Kidney (tissue), 14 donors: ENCODE data around the gene FBXW4. TPM values are rescaled to one million over a fixed set of nuclear protein-coding genes. Genes with fewer than 3 reads are reported as not detected.
A peak's percentile ranks its signal among the peaks of the same experiment; 100 is the strongest.

ENCODE experiments used
- DNase-seq, 5 donors: peaks; one replicate each; pipeline ENCODE4 v3.0.0-alpha.2; 2013 to 2020
- FAIRE-seq: peaks from 2 replicates; lab custom pipeline; 2012; peaks lifted over from hg19 to GRCh38; lab: Jason Lieb, UNC
- H3K27ac ChIP-seq, 2 donors: one replicate each; pipeline ENCODE4 v1.7.0; 2013; ENCODE audit warnings: low read depth in 2 of 2, low read length in 2 of 2, inconsistent platforms in 1 of 2
- H3K27me3 ChIP-seq: one replicate; pipeline ENCODE4 v1.7.1; 2013; ENCODE audit warnings: low read length, inconsistent platforms; ENCODE audit not compliant: control insufficient read depth, insufficient read depth
- H3K36me3 ChIP-seq, 3 donors: one replicate each; pipeline versions ENCODE4 v1.7.0 to v1.7.1; 2013; ENCODE audit warnings: low read length in 3 of 3, control low read depth in 1 of 3, inconsistent platforms in 1 of 3; ENCODE audit not compliant: insufficient read depth in 3 of 3, control insufficient read depth in 2 of 3
- H3K4me1 ChIP-seq, 3 donors: one replicate each; pipeline versions ENCODE4 v1.7.0 to v1.7.1; 2013; ENCODE audit warnings: low read length in 3 of 3, inconsistent platforms in 1 of 3, low read depth in 1 of 3; ENCODE audit not compliant: control insufficient read depth in 2 of 3, insufficient read depth in 2 of 3
- H3K4me3 ChIP-seq, 3 donors: one replicate each; pipeline versions ENCODE4 v1.7.0 to v1.8.1; 2013; ENCODE audit warnings: low read length in 3 of 3, control low read depth in 1 of 3, inconsistent platforms in 1 of 3
- H3K9ac ChIP-seq, 3 donors: one replicate each; pipeline versions ENCODE4 v1.7.0 to v1.7.1; 2013; ENCODE audit warnings: low read length in 3 of 3, control low read depth in 1 of 3, inconsistent platforms in 1 of 3
- H3K9me3 ChIP-seq, 3 donors: one replicate each; pipeline versions ENCODE4 v1.7.0 to v1.7.1; 2013; ENCODE audit warnings: low read length in 3 of 3, control low read depth in 1 of 3, inconsistent platforms in 1 of 3; ENCODE audit not compliant: control insufficient read depth in 2 of 3, insufficient read depth in 1 of 3
- intact Hi-C: fragments of 100-400 bp; cut with DNase I; formaldehyde crosslinking; loops from one replicate; pipeline ENCODE4 v1.11.1; 2022
- polyA plus RNA-seq: library from polyadenylated mRNA; stranded (reverse); fragments of 350-450 nt; fragmentation: Illumina TruSeq; extraction: RNeasy Lipid Tissue Mini Kit (QIAGEN cat#74804); gene quantifications from one replicate; pipeline ENCODE4 v1.2.3, GENCODE V29; 2014; ENCODE audit warnings: low read depth, low replicate concordance; ENCODE audit not compliant: insufficient read depth
- total RNA-seq: library from RNA; stranded (reverse); fragmentation: NEBNext Ultra II Directional; extraction: Animal tissue kit (Norgen Biotek cat#: 25700); gene quantifications from one replicate; pipeline ENCODE4 v1.2.1, GENCODE V29; 2021
- TF ChIP-seq, protein P1 (sequence below): IDR thresholded peaks from 3 replicates; pipeline ENCODE4 v1.5.1; 2012; ENCODE audit warnings: mild to moderate bottlenecking, moderate library complexity, borderline replicate concordance; ENCODE audit not compliant: insufficient read depth; ENCODE audit errors: extremely low read depth
- donor health status: control.
- donor health status: control.
- donor health status: control.
- donor health status: control.
- donor health status: control.
- donor health status: DM: yes; HTN: yes; CAD: no.
- donor health status: Normal renal cell carcinoma (clear cell type).

FBXW4 gene
- total and polyA plus RNA-seq, 2 donors from 2014 or later = 47.6 to 80.1 TPM

DNA sequence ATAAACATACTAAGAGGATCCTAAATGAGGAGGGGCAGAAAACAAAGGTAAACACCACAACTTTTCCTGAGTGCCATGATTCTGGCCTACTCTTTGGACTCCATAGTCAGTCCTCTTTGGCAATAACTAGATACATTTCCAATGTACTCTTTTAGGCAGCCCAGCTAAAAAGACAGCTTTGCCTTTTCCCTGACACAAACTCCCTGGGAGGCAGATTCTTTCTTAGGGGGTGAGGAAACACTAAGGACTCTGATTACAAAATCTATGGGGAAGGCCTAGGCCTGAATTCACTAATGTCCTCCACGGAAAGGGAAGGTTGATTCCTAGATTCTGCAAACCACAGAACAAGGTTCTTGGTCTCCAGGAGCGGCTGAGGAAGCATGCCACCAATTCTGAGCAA is 25.8 kb downstream of the FBXW4 start:
- Histone ChIP-seq H3K27ac (no peak overlapping the region), H3K9me3 (no peaks in the 10 kb centered on the region), H3K36me3 (peaks cover 8 to 48% (median 40%) of the 10 kb centered on the region in 3 donors), H3K27me3 (no peaks in the 10 kb centered on the region), H3K9ac (no peak overlapping the region), H3K4me1 (no peaks in the 10 kb centered on the region), H3K4me3 (no peak overlapping the region)
- intact Hi-C loops = no loop called here
- TF ChIP-seq, protein P1, sequence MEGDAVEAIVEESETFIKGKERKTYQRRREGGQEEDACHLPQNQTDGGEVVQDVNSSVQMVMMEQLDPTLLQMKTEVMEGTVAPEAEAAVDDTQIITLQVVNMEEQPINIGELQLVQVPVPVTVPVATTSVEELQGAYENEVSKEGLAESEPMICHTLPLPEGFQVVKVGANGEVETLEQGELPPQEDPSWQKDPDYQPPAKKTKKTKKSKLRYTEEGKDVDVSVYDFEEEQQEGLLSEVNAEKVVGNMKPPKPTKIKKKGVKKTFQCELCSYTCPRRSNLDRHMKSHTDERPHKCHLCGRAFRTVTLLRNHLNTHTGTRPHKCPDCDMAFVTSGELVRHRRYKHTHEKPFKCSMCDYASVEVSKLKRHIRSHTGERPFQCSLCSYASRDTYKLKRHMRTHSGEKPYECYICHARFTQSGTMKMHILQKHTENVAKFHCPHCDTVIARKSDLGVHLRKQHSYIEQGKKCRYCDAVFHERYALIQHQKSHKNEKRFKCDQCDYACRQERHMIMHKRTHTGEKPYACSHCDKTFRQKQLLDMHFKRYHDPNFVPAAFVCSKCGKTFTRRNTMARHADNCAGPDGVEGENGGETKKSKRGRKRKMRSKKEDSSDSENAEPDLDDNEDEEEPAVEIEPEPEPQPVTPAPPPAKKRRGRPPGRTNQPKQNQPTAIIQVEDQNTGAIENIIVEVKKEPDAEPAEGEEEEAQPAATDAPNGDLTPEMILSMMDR = no peak
- FAIRE-seq (no peak), DNase-seq (no peak)

DNA sequence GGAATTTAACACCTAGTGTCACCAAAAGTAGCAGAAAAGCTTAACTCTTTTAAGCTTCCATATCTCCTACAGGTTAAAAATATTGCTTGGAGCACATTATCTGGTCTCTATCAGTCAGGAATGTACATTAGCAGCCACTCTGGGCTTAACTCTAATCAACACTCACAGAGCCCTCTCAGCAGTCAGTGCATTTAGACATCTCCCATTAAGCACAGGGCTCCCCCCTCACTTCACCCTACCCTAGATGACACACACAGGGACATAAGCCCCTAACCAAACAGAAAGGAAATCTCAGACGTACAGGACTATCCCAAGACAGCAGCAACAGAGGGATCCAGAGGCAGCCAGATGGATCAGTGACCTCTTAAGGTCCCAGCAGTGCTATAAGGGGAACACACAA is 26.4 kb downstream of the FBXW4 start:
- Histone ChIP-seq H3K9me3 (no peaks in the 10 kb centered on the region), H3K4me3 (no peak overlapping the region), H3K36me3 (peaks cover 8 to 53% (median 43%) of the 10 kb centered on the region in 3 donors), H3K9ac (no peak overlapping the region), H3K4me1 (no peaks in the 10 kb centered on the region), H3K27ac (no peak overlapping the region), H3K27me3 (no peaks in the 10 kb centered on the region)
- TF ChIP-seq, protein P1 = no peak
- intact Hi-C loops = no loop called here
- FAIRE-seq (no peak), DNase-seq (no peak)

DNA sequence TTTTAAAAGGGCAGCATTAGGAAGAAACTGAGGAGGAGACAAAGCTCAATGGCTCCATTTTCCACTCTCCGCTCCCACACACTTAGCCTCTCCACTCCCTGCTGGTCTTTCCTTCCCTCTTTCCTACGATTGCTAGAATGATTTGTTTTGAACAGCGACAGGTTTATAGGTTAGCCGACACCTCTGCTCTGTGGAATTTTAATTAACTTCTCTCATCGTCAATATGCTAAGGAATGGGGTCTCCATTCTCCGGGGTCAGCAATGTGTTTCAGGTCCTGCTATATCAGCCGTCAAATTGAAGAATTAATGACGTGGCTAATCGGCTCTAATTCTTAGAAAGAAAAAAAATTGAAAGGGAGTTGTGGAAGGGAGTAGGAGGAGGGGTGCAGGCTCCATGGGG is 28.9 kb downstream of the FBXW4 start:
- H3K27me3 ChIP-seq = no peaks in the 10 kb centered on the region
- intact Hi-C loops = no loop called here
- H3K4me1 ChIP-seq = no peaks in the 10 kb centered on the region
- DNase-seq (peak in 4 of 5 donors; percentile 68 to 95 (median 88)), FAIRE-seq (no peak)
- TF ChIP-seq, protein P1 = no peak
- H3K27ac ChIP-seq = no peak overlapping the region
- H3K9ac ChIP-seq = no peak overlapping the region
- H3K9me3 ChIP-seq = no peaks in the 10 kb centered on the region
- no peak overlapping the region for H3K4me3 ChIP-seq
- H3K36me3 ChIP-seq = peaks cover 2 to 49% (median 44%) of the 10 kb centered on the region in 3 donors

DNA sequence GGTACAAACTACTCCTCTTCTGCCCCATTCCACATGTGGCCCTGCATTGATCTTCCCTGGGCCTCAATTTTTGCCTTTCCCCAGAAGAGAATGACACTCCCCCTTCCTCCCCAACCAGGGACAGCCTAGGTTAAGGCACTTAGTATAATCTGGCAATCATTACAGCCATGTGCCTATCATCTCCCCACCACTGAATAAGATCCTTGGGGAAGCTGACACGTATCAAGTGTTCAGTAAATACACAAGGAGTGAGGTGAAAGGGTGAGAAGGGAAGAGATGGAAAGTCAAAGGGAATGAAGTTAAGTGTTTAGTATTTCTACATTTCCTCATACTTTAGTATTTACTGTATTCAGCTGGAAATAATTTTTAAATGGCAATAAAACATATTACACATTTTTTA is 31.9 kb downstream of the FBXW4 start:
- no peak overlapping the region for H3K9ac ChIP-seq
- H3K4me1 ChIP-seq = no peaks in the 10 kb centered on the region
- H3K4me3 ChIP-seq = no peak overlapping the region
- intact Hi-C loops = no loop called here
- H3K36me3 ChIP-seq = peaks cover 3 to 54% (median 32%) of the 10 kb centered on the region in 3 donors
- H3K9me3 ChIP-seq = no peaks in the 10 kb centered on the region
- H3K27ac ChIP-seq = no peak overlapping the region
- TF ChIP-seq, protein P1 = no peak
- no peaks in the 10 kb centered on the region for H3K27me3 ChIP-seq
- no peak for FAIRE-seq
- no peak for DNase-seq
